GM21528 (cell line): Measurements from ENCODE around the gene THBS4.
"Not testable (repeated sequence)": the region's sequence is repeated elsewhere in the genome, so short reads cannot be mapped to it uniquely, and the experiment has no call there.

Experiments used
- ATAC-seq: cut with Tn5 transposase; IDR thresholded peaks from one replicate; pipeline ENCODE4 v1.9.1; 2021; ENCODE audit warnings: mild to moderate bottlenecking, moderate library complexity; ENCODE audit not compliant: unreplicated experiment, low FRiP score

Gene THBS4

GRCh38 chr5:80072103-80073073, 37.2 kb downstream of the THBS4 start:
- no peak for ATAC-seq

GRCh38 chr5:80076131-80077050, 41.2 kb downstream of the THBS4 start:
- ATAC-seq: no peak

DNA sequence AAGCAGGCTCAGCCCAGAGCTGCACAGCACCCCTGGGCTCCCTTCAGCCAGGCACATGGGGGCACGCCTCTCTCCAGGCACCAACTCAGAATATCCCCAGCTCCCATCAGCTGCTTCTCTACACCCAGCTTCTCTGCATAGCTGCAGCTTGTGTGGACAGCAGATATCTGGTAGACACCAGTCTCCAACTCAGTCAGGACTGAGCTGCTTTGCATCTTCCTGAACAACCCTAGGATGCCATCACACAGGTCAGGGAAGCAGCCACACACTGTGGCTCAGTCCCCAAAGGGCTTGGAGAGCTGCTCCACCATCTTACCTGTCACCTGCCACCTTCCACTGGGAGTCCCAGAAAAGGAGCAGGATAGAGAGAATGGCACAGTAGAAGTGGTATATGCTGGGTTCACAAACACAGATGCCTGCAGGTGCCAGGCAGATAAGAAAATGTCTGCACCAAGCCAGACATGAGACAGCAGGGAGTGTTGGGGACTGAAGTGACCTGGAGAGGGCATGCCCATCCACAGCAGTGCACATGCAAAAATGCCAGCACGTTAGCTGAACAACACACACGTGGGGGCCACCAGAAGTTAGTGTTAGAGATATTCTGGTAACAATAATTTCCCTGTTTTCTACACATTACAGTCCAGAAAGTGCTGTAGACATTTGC, 42.0 kb downstream of the THBS4 start:
- no peak for ATAC-seq

- ATAC-seq: no peak
These were observed 43.8 kb downstream of the THBS4 start for GRCh38 chr5:80078921-80079320.

- no peak for ATAC-seq
These were observed 47.1 kb downstream of the THBS4 start for GRCh38 chr5:80082281-80082680.

DNA sequence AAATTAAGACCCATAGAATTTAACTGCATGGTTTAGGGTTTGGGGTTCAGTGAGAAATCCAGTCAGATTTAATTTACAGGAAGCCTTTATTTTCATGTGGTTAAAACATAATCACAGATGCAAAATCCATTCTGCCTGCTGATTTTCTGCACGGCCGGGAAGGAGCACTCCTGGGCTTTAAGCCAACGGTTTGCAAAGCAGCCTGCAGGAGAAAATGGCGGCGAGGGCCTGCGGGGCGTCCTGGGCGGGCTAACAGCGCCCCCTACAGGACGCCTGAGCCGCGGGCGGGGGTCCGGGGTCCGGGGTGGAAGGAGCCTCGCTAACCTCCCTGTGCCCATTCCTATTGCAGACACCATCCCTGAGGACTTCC, 47.6 kb downstream of the THBS4 start:
- no peak for ATAC-seq

DNA sequence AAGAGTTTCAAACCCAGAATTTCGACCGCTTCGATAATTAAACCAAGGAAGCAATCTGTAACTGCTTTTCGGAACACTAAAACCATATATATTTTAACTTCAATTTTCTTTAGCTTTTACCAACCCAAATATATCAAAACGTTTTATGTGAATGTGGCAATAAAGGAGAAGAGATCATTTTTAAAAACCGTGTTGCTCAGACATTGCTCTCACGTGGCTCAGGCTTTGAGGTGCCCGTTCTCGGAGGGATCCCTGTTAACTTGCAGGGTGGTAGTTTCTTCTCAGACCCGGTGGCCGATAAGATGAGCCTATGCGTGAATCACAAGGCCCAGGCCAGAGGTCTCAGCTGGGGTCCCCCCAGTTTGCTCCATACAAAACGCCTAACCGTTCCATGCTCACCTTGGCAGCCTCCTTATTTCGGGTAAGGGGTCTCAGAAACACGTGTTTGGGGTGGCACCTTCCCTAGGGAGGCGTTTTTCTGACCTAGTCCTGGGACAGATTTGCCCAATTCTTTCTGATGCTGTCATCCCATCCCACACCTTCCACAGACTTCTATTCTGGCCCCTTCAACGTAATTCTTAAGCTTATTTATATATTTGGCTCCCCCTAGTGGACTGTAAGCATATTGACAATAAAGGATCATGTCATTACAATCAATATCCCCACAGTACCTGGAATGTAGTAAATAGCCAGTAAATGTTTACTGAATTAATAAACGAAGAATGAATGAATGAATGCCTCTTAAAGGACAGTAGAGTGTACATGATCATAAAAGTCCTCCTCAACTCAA, 48.1 kb downstream of the THBS4 start:
- no peak for ATAC-seq

DNA sequence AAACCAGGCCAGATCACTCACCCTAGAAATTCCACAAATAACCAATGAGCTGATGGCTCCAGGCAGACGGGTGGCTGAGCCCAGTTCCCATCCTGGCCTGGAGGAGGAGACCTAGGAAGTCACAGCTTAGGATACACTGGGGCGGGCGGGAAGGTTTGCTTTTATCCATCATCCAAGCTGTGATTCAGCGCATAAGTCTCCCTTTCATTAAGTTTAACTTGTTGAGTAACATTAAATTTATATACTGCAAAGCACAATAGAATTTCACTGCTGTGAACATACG, 55.7 kb downstream of the THBS4 start:
- no peak for ATAC-seq

DNA sequence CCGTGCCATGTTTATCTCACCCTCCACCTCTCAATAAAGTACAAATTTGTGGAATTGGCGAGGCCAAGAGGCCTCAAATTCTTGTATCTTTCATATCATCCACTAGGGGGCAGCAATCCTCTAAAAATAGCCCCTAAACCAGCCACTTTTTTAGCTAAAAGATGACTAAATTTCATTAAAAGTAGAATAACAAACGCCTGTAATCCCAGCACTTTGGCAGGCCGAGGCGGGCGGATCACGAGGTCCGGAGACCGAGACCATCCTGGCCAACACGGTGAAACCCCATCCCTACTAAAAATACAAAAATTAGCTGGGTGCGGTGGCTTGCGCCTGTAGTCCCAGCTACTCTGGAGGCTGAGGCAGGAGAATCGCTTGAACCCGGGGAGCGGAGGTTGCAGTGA, 56.6 kb downstream of the THBS4 start:
- not testable (repeated sequence) for ATAC-seq

DNA sequence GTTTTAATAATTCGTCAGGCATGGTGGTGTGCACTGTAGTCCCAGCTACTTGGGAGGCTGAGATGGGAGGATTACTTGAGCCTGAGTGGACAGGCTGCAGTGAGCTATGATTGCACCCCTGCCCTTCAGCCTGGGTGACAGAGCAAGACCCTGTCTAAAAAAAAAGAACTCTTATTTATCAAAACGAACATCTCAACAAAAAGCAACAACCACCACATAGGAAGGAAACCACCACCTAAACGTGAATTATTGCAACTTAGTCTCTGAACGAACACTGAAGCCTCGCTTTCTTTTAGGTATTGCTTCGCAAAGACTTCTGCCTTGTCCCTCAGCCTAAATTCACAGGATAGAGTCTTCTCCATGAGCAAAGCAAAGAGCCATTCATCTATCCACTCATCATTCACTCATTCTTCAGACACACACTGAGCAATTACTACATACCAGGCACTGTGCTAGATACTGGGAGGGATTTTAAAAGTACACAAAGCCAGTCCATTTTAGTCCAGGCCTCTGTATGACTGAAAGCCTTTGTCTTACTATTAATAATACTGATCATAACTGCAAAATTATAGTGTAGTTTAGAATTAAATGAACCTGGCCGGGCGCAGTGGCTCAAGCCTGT, 57.4 kb downstream of the THBS4 start:
- no peak for ATAC-seq

GRCh38 chr5:80093796-80094195, 58.6 kb downstream of the THBS4 start:
- no peak for ATAC-seq

GRCh38 chr5:80094236-80094738, 59.1 kb downstream of the THBS4 start:
- no peak for ATAC-seq

GRCh38 chr5:80097451-80097850, 62.3 kb downstream of the THBS4 start:
- no peak for ATAC-seq

DNA sequence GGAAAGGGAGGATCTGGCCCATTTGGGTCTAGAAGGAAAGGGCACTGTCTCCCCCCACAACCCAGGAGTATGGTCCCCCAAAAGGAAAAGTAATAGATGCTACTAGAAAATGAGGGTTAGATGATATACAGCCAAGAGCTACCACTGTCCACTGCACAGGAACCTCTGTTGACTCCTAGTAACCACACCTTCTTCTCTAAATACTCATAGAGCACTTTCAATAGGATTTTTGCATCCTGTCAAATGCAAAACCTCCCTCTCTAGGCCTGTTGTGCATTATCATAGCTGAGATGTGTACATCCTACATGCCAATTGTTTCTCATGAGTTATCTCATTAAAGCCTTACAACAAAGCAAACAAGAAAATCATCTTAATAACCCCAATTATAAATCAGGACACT, 66.8 kb downstream of the THBS4 start:
- ATAC-seq: no peak

- ATAC-seq: no peak
These were observed 68.2 kb downstream of the THBS4 start for GRCh38 chr5:80103371-80103770.

DNA sequence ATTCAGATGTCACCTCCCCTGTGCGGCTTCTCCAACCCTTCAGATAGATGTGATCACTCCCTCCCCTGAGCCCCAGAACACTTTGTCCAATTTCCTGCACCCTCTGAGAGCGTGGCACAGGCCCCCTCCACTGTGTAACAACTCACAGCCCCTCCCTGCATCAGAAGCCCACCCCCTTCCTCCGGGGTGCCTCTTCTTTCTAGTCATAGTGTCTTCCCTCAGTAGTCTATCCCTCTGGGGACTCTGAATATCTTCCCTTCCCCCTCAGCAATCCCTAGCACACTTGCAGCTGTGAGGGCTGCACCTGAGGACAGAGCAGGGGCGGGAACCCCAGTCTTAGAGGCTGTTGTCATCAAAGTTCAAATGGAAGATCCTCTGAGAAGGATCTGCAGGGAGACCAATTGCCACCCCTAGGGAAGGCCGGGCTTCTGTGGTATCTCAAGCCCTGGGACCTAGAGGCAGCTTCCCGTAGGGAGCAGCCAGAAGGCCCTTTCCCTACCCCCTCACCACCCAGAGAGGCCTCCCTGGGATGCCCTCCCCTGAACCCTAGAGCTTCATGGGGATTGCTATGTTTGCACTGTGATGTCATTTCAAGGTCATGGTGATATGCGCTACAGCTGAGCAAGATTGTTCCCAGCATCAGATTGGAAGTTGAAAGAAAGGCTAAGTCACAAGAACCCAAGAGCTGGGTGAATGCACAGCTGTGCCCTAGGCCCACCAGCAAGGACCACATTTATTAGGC, 70.7 kb downstream of the THBS4 start:
- no peak for ATAC-seq

GRCh38 chr5:80106916-80107315, 71.8 kb downstream of the THBS4 start:
- no peak for ATAC-seq

DNA sequence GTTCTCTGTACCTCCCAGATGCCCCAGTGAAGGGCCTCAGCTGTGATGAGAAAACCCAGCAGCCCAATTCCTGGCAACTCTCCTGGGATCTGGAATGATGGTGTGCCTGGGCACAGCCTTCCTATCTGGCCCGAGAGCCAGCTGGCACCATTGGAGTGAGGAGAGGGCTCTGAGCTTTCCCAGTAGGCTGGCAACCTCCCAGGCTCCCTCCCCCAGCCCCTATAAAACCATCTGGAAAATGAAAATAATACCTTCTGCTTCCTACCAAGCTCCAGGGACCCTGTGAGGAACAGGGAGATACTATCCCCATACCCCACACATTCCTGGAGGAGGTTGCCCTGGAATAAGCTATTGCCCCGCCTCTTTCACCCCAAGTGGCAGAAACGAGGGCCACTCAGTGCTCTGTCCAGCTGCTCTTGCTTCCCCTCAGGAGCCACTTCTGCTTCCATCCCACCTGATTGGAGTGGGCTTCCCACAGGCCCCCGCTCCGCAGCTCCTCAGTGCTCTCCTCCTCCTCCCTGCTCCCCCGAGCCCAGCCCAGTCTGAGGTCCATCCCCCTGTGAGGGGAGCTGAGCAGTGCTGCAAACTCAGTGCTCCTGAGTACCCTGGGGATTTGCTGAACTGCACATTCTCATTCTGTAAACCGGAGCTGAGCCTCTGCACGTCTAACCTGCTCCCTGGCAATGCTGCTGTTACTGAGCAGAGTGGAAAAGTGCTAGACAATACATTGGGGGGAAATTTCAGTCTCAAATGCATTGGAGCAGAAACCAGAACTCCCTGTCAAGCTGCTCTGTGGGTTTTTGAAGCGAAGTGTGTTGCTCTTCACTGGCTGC, 74.7 kb downstream of the THBS4 start:
- ATAC-seq: peak; percentile 49
